WERI-Rb-1 (cell line): Measurements from ENCODE around the gene PRKAG2.

Experiments used
- DNase-seq: peaks from one replicate; pipeline ENCODE4 v3.0.0-alpha.2; 2020
- H3K27ac ChIP-seq: fragments of 250-450 bp; sonication (Bioruptor Pico); 2 replicates; pipeline ENCODE4 v1.5.1; 2020; ENCODE audit warnings: mild to moderate bottlenecking, moderate library complexity
- H3K27me3 ChIP-seq: fragments of 250-450 bp; sonication (Bioruptor Pico); 2 replicates; pipeline ENCODE4 v1.5.1; 2021; ENCODE audit warnings: mild to moderate bottlenecking, low read depth, moderate library complexity; ENCODE audit not compliant: insufficient read depth, severe bottlenecking
- H3K36me3 ChIP-seq: fragments of 250-450 bp; sonication (Bioruptor Pico); 2 replicates; pipeline ENCODE4 v1.5.1; 2020; ENCODE audit warnings: mild to moderate bottlenecking, moderate library complexity
- H3K4me3 ChIP-seq: 2 replicates; pipeline ENCODE4 v1.5.1; 2011; ENCODE audit warnings: low read depth, mild to moderate bottlenecking, control low read depth, low read length
- H3K9me3 ChIP-seq: fragments of 250-450 bp; sonication (Bioruptor Pico); 2 replicates; pipeline ENCODE4 v1.5.1; 2021; ENCODE audit warnings: mild to moderate bottlenecking, moderate library complexity; ENCODE audit not compliant: severe bottlenecking
- TF ChIP-seq, protein P1 (sequence below): IDR thresholded peaks from 2 replicates; pipeline ENCODE4 v1.5.1; 2011; ENCODE audit warnings: low read depth, mild to moderate bottlenecking, control low read depth, inconsistent platforms, low read length

The PRKAG2 gene

DNA sequence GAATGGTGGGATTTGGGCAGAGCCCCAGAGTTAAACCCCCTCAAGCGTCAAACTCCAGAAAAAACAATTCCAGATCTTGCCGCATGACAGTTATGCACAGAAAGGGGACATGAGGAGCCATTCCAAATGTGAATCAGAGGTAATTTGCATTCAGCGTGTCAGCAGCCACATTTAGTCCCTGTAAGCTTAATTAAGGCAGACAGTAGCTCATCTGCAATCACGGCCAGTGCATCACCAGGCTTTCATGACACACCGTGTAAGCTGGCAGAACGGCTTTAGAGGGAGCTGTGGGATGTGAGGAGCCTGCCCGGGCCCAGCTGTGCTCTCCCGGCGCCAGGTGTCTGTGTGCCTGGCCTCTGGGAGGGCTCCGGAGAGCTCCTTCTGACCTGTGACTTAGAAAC is 18.7 kb upstream of the PRKAG2 start:
- TF ChIP-seq, protein P1, sequence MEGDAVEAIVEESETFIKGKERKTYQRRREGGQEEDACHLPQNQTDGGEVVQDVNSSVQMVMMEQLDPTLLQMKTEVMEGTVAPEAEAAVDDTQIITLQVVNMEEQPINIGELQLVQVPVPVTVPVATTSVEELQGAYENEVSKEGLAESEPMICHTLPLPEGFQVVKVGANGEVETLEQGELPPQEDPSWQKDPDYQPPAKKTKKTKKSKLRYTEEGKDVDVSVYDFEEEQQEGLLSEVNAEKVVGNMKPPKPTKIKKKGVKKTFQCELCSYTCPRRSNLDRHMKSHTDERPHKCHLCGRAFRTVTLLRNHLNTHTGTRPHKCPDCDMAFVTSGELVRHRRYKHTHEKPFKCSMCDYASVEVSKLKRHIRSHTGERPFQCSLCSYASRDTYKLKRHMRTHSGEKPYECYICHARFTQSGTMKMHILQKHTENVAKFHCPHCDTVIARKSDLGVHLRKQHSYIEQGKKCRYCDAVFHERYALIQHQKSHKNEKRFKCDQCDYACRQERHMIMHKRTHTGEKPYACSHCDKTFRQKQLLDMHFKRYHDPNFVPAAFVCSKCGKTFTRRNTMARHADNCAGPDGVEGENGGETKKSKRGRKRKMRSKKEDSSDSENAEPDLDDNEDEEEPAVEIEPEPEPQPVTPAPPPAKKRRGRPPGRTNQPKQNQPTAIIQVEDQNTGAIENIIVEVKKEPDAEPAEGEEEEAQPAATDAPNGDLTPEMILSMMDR, result no peak
- Histone ChIP-seq H3K9me3 (no peaks in the 10 kb centered on the region), H3K27ac (peak overlapping the region; percentile 59; the same call in 1 of the 2 replicates), H3K4me3 (no peak overlapping the region), H3K36me3 (no peaks in the 10 kb centered on the region), H3K27me3 (no peaks in the 10 kb centered on the region)
- peak; percentile 81 for DNase-seq

- H3K27me3 ChIP-seq, result no peaks in the 10 kb centered on the region
Observed at GRCh38 chr7:151895008-151895630, 18.2 kb upstream of the PRKAG2 start.

DNA sequence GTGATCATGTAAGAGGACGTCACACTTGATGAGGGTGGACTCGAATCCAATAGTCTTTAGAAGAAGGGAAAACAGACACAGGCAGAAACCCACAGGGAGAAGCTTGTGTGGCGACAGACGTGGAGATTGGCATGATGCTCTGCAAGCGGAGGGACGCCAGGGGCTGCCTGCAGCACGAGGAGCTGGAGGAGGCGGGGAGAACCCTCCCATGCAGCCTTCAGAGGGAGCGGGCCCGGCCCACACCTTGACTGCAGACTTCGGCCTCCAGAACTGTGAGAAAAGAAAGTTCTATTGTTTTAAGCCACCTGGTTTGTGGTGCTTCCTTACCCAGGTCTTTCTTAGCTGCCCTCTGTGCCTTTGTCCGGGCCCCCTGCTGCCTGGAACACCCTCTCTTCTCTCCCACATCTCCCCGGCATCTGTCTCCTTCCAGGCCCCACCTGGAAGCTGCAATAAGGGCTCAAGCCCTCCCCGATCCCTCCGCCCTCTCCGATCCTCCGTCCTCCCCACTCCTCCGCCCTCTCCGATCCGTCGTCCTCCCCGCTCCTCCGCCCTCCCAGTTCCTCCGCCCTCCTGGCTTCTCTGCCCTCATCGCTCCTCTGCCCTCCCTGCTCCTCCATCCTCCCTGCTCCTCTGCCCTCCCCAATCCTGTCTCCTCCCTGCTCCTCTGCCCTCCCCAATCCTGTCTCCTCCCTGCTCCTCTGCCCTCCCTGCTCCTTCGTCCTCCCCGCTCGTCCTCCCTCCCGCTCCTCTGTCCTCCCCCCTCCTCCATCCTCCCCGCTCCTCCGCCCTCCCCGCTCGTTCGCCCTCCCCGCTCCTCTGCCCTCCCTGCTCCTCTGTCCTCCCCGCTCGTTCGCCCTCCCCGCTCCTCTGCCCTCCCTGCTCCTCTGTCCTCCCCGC is 17.4 kb upstream of the PRKAG2 start:
- H3K9me3 ChIP-seq, result no peaks in the 10 kb centered on the region
- TF ChIP-seq, protein P1, result no peak
- H3K27ac ChIP-seq, result no peak overlapping the region
- no peak overlapping the region for H3K4me3 ChIP-seq
- H3K27me3 ChIP-seq, result no peaks in the 10 kb centered on the region
- DNase-seq, result peak; percentile 5
- no peaks in the 10 kb centered on the region for H3K36me3 ChIP-seq

More at GRCh38 chr7:151895008-151895630, 18.2 kb upstream of the PRKAG2 start:
- Histone ChIP-seq H3K9me3 (no peaks in the 10 kb centered on the region), H3K27ac (0 out of 2 replicates have a peak overlapping the region, but pooled peaks have one; percentile 0), H3K4me3 (no peak overlapping the region), H3K36me3 (no peaks in the 10 kb centered on the region)
- TF ChIP-seq, protein P1, result no peak
- peak; percentile 8 for DNase-seq

DNA sequence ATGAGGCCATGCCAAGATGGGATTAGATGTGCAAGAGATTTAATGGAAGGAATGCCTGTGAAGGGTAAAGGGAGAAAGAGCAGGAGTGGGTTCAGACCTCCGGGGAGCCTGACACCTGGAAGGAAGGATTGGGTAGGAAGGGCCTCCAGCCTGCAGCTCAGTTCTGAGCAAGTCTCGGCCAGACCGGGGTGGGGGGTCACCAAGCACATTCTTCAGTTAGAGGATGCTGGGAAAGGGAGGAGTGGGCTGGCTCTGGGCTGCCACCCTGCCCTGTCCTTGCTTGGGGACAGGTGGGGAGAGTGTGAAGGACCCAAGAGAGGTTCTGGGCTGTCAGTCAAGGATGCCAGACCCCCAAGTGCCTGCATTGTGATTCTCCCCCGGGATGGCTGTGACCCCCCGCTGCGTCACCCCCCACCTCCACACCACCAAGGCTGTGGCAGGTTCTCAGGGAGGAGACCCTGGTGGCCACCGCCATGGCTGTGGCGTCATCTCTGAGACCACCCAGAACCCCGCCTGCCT is 16.5 kb upstream of the PRKAG2 start:
- TF ChIP-seq, protein P1, result no peak
- Histone ChIP-seq H3K4me3 (no peak overlapping the region), H3K27me3 (no peaks in the 10 kb centered on the region), H3K9me3 (no peaks in the 10 kb centered on the region), H3K36me3 (no peaks in the 10 kb centered on the region), H3K27ac (no peak overlapping the region)
- peak; percentile 3 for DNase-seq

GRCh38 chr7:151891753-151892152 is 14.8 kb upstream of the PRKAG2 start:
- no peaks in the 10 kb centered on the region for H3K36me3 ChIP-seq
- TF ChIP-seq, protein P1, result no peak
- no peak overlapping the region for H3K27ac ChIP-seq
- no peaks in the 10 kb centered on the region for H3K9me3 ChIP-seq
- no peaks in the 10 kb centered on the region for H3K27me3 ChIP-seq
- H3K4me3 ChIP-seq, result no peak overlapping the region
- DNase-seq, result peak; percentile 5
